GM13977 (cell line): ENCODE measurements around the gene B3GALT5.

Experiments used
- DNase-seq: peaks from one replicate; pipeline ENCODE4 v3.0.0; 2012; ENCODE audit warnings: low spot score
- in situ Hi-C: fragments of 300-500 bp; cut with MboI; formaldehyde crosslinking; loops from one replicate; pipeline ENCODE4 v1.12.0; 2022; ENCODE audit warnings: low sequenced_read_pairs, low pct_unique_long_range_greater_than_20kb, mixed read lengths, inconsistent platforms; ENCODE audit not compliant: unreplicated experiment
- TF ChIP-seq, protein P1 (sequence below): IDR thresholded peaks from 2 replicates; pipeline ENCODE4 v1.5.1; 2012; ENCODE audit warnings: mild to moderate bottlenecking, control low read depth; ENCODE audit not compliant: insufficient read depth; ENCODE audit errors: extremely low read depth, missing control alignments

The B3GALT5 gene

DNA sequence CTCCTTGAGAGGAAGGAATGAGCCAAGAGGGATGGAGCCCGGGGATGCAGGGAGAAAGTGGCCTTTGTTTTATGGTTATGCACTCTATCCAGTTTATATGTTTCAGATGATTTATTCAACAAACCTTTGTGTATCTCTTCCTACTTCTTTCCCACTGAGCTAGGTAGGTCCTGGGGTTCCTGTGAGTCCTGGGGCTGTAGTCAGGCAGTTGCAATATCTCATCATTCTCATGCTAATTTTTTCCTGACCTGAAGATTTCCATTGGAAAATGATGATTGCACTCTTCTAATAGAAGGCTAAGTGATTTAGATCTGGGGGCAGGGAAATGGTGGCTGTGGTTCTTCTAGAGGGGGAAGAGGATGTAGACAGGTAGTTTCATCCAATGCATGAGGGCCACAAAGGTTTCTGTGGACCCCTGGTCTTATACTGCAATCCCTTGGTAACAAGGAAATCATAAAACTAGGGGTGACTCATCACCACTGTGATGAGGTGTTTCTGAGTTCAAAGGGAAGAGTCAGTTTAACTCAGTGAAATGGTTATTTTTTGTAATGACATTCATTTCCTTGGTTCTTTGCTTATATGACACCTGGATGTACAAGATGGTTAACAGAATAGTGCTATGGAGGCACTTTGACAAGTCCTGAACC lies 20.2 kb downstream of the B3GALT5 start:
- no peak for DNase-seq
- TF ChIP-seq, protein P1, sequence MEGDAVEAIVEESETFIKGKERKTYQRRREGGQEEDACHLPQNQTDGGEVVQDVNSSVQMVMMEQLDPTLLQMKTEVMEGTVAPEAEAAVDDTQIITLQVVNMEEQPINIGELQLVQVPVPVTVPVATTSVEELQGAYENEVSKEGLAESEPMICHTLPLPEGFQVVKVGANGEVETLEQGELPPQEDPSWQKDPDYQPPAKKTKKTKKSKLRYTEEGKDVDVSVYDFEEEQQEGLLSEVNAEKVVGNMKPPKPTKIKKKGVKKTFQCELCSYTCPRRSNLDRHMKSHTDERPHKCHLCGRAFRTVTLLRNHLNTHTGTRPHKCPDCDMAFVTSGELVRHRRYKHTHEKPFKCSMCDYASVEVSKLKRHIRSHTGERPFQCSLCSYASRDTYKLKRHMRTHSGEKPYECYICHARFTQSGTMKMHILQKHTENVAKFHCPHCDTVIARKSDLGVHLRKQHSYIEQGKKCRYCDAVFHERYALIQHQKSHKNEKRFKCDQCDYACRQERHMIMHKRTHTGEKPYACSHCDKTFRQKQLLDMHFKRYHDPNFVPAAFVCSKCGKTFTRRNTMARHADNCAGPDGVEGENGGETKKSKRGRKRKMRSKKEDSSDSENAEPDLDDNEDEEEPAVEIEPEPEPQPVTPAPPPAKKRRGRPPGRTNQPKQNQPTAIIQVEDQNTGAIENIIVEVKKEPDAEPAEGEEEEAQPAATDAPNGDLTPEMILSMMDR, result no peak
- in situ Hi-C loops, result no loop called here

DNA sequence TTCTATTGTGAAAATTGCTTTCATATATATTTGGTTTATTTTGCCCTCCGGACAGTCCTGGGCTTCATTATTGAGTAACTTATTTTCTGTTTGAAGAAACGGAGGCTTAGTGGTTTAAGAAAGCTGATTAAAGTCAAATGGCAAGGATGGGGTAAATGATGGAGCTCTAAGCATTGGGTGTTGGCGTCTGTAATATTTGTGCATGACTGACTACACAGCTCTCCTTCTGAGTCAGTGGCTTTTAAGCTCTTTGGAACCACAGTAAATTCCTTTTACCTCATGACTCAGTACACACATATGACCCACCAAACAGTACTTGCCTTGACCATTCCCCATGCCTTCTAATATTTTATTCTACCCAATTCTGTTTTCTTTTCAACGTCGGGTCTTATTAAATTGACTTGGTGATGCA lies 21.0 kb downstream of the B3GALT5 start:
- in situ Hi-C loops, result no loop called here
- DNase-seq, result no peak
- TF ChIP-seq, protein P1, result no peak

DNA sequence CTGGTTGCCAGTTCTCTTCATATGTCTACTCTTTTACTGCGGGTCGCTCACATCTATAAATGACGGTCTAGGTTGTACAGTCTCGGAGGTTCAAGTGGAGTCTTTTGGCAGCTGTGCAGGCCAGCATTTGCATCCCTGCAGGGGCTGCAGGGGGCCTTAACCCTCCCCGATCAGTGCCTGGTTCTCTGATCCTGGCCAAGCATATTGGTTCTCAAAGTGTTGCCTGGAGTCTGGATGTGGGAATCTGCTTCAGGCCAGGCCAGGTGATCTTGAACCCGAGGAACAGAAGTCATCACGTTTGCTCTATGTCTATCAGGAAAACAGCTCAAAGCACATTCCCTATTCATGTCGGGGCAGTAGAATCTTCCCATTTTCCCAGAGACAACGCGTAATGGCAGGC lies 21.8 kb downstream of the B3GALT5 start:
- DNase-seq, result no peak
- in situ Hi-C loops, result no loop called here
- TF ChIP-seq, protein P1, result no peak

DNA sequence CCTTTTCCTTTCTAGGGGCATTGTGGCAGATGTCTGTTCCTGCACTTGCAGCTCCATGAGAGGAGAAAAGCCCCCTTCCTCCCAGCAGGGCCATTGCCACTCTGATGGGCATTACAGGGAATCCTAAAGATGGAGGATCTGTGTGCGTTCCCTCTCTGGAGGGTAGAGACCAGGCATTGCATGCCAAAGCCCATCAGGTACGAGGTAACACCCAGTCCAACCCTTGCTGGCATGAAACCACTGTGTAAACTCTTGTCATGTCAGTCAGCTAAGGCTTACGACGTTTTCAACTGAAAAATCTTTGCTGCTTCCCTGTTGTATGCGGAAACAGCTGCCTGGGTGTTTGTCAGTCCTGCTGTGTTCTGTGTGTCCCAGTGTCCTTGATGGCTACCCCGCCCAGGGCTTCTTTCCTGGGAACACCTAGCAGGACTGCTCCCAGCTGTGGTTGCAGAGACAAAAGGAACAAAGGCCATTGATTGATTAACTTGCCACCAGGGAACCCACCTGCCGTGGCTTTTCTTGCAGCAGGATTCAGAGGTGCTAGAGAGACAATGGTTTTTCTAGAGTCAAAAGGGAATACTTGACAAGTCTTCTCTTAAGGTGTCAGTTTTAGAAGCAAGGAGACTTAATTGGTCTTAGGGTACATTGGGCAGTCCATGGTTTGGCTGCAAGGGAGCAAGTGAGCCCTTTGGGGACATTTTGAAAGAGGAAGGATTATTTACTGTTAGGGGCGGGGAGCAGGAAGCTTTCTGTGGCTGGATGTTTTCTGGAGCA lies 24.6 kb downstream of the B3GALT5 start:
- TF ChIP-seq, protein P1, result no peak
- DNase-seq, result no peak
- in situ Hi-C loops, result no loop called here

DNA sequence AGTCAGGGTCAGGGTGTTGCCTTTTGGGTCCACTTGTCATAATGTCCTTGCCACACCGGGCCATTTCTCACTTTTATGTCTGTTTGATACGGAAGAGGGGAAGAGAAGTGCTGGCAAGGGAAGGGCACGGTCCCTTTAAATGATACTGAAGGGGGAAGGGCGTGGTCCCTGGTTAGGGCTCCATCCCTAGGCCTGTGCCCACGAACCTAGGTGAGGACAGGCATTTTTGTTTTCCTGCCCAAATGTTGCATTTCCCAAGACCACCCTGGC lies 25.2 kb downstream of the B3GALT5 start:
- TF ChIP-seq, protein P1, result no peak
- no peak for DNase-seq
- in situ Hi-C loops, result no loop called here

DNA sequence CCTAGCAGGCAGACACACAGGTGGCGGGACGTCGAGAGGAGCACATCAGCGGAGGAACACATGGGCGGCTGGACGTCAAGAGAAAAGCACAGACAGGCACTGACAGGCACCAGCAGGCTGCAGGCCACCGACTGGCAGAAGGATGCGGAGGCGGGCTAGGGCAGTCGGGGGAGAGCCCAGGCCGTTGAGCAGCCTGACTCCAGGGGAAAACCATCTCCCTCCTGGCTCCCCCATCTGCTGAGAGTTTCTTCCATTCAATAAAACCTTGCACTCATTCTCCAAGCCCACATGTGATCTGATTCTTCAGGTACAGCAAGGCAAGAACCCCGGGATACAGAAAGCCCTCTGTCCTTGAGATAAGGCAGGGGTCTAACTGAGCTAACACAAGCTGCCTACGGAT lies 25.5 kb downstream of the B3GALT5 start:
- no peak for DNase-seq
- in situ Hi-C loops, result no loop called here

More for the DNA sequence above, 25.5 kb downstream of the B3GALT5 start:
- TF ChIP-seq, protein P1, result no peak
